Left hindlimb (tissue), 1 donor: ENCODE results near the gene MOSPD3.

Experiments used
- DNase-seq: peaks from one replicate; pipeline ENCODE4 v3.0.0-alpha.2; 2018

The MOSPD3 gene

GRCh38 chr7:100575746-100576383, 36.5 kb upstream of the MOSPD3 start:
- DNase-seq: no peak

GRCh38 chr7:100576384-100576993, 35.9 kb upstream of the MOSPD3 start:
- no peak for DNase-seq

- DNase-seq: no peak
Observed at GRCh38 chr7:100577103-100577502, 35.2 kb upstream of the MOSPD3 start.

- DNase-seq: no peak
Observed at GRCh38 chr7:100577507-100577906, 34.8 kb upstream of the MOSPD3 start.

DNA sequence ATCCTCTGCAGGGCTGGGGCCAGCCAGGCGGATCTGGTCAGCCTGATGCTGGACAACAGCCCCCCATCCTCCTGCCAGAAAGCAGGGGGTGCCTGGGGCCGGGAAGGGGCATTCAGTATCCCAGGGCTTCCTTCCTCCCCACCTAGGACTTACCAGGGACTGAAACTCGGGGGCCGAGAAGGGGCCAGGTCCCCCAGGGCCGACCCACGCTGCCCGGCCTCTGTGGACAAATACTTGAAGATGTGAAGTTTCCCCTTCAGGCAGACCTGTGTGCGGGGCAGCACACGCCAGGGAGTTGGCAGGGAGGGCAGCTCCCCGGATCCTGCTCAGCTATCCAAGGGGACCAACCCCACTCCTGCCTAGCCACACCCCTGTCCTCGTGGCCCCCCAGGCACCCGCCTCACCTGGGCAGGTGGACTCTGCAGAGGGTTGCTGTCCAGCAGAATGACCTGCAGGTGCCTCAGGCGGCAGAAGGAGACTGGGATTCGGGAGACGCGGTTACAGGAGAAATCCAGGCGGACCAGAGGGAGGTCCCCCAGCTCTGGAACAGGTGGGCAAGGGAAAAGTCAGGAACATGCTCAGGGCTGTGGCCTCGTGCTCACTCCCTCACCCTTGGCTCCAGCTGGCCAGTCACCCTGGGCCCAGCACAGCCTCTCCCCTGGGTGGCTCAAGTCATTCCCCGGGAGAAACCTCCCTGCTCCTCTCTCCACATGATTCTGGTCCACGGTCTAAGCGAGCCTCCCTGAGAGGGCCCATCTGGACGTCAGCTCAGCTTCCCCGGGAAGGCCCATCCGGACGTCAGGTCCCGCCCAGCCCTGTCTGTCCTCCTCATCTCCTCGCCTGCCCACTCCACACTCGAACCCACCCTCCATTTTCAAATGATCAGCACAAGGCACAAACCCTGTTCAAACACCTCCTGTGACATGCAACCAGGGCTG, 33.8 kb upstream of the MOSPD3 start:
- DNase-seq: no peak

- DNase-seq: no peak
Observed at GRCh38 chr7:100580466-100581283, 31.7 kb upstream of the MOSPD3 start.

DNA sequence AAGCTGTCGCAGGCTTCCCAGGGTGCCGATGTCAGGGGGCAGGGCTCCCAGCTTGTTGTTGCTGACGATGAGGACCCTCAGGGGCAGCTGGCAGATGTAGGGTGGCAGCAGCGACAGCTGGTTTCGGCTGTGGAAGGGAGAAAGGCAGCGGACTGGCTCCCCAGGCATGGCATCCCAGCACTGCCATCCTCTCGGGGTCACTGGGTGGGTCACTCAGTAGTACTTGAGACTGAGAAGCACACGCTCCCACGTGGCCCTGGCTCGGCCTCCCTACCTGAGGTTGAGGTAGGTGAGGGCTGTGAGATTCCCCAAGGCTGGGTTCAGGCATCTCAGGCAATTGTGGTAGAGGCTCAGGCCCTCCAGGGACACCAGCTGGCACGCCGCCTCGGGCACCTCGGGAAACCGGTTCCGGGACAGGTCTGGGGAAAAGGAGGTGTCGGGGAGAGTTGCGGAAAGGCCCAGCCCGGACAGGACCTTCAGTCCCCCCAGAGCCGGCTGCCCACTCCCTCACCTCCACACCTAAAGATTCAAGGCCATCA, 30.2 kb upstream of the MOSPD3 start:
- no peak for DNase-seq

DNA sequence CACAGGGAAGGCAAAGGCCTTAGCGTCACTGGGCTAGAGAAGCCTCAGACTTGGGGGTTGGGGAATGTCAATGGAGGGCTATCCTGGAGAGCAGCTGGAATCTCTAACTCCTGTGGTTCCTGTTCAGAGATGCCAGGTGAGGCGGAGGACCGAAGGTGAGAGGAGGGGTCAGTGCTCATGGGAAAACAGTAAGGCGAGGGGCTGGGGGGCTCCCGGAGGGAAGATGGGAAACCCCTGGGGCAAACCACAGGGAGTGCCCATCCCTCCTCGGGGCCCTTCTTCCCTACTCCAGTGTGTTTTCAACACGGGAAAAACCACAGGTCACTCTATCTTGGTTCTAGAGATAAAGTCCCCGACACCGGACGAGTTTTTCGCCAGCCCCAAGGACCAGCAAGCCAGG, 29.7 kb upstream of the MOSPD3 start:
- DNase-seq: no peak

GRCh38 chr7:100583132-100584053, 28.9 kb upstream of the MOSPD3 start:
- DNase-seq: no peak

GRCh38 chr7:100584054-100584682, 28.2 kb upstream of the MOSPD3 start:
- no peak for DNase-seq

DNA sequence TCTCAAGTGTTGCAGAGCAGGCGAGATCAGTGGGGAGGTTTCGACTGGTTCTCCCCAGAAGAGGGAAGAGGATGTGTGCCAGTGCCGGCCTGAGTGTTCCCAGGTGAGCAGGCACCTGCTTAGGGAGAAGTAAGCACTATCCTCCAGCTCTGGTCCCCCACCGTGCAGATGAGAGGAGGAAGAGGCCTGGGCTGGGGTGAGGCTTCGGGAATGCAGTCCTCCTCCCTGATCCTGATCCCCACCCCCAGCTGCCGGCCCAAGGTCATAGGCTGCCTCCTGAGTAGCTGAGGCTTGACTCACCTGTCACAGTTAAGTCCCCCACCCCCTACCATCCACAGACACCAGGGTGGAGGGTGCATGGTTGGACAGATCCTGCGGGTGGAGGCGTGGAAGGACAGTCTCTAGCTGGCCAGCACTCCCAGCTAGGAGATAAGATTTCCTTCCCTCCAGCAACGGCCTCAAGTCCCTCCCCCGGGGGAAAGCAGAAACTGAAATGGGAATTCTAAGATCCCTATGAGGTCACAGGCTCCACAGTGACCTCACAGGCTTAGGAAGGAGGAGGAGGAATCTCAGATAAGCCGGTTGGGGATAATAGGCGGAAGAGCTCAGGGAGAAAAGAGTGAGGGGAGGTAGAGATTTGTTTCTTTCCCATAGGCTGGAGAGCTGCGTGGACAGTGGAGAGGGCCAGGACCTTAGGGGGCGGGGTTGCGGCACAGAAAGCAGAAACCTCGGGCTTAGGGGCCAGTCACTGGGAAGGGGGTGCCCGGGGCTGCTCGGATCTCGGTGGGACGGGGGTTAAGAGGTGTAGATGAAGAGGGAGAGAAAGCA, 27.4 kb upstream of the MOSPD3 start:
- DNase-seq: no peak

DNA sequence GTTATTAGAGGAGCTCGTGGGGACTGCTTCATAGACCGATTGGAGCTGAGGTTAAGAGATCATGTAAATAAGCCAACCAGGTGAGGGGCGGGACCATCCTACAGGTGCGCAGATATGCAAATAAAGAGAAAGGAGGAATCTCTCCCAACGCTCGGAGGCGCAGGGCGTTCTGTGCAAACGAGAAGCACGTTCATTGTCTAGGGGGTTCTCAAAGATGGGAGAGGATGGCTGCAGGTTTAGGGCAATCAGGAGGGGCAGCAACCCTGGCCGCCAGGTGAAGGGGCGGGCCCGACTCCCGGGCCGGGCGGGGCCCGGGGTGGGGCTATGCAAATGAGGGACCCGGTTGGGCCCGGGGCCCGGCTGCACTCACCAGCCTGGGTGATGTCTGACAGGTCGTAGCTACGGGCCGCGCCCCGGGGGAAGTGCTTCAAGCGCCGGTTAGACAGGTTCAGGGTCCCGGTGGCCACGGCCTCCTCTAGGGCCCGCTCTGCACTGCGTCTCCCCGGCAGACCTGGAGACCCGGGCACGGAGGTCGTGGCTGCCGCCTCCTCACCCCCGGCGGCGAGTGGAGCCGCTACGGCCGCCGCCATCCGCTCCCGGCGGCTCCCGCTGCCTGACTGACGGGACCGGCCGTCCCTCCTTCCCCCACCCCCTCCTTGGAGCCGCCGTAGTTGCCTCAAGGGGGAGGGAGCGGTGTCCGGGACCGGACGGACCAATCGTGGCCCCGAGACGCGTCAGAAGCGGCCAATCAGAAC, 26.7 kb upstream of the MOSPD3 start, which contains the start of gene LRCH4:
LRCH4 (minus strand) TSS at position 619 of the 755 bp plus-strand sequence; CDS start at position 590, 29 bp downstream.
- no peak for DNase-seq

GRCh38 chr7:100586266-100587025, 25.9 kb upstream of the MOSPD3 start, which contains the start of gene FBXO24:
TSS of gene FBXO24 (plus strand) at chr7:100586328. CDS start at chr7:100586626, 298 bp downstream.
- DNase-seq: peak; percentile 100

DNA sequence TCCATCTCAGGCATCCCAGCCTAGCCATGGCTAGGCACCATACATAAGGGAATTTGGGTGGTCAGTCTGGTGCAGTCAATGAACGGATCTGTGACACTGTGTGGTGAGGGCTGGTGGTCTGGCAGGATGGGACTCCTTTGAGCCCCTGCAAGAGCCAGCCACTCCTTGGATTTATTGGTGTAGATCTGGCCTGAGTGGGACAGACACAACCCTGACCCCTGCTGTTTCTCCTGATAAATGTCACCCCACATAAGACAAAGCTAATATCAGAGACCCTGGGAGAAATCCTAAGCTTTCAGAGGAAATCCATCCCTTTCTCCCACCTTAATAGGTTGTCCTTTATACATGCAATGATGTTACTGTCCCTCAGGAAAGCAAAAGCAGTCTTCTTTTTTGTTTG, 23.9 kb upstream of the MOSPD3 start:
- no peak for DNase-seq

- DNase-seq: no peak
Observed at GRCh38 chr7:100589341-100589947, 22.9 kb upstream of the MOSPD3 start.

DNA sequence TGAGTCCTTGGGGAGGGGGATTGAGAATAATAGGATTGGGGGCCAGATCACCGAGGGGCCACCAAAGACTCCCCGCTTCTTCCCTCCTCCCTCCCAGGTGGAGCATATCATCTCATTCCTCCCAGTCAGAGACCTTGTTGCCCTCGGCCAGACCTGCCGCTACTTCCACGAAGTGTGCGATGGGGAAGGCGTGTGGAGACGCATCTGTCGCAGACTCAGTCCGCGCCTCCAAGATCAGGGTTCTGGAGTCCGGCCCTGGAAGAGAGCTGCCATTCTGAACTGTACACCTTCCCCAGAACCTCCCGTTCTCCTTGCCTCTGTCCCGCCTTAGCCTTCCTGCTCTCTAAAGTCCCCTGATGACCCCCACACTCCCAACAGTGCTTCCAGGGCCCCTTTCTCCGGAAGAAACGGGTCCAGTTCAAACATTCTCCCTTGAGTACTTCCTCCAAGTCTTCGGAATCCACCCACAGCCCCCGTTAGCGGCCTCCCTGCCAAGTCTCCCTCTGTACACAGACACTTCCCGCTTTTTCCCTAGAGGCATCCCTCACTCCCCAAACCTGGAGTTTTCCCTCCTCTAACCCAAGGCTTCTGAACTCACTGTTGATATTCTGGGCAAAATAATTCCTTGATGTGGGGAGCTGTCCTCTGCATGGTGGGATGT, 22.1 kb upstream of the MOSPD3 start:
- no peak for DNase-seq

GRCh38 chr7:100591596-100591995, 20.7 kb upstream of the MOSPD3 start:
- no peak for DNase-seq
